Activated T-cell treated with anti-CD3 and anti-CD28 coated beads, Interleukin-2, amount 50 U/mL, for 1 hour (primary cell): Measurements from ENCODE around the gene RUSC1.

Source experiments
- DNase-seq: peaks from one replicate; pipeline ENCODE4 v3.0.0-alpha.2; 2020

RUSC1 gene

DNA sequence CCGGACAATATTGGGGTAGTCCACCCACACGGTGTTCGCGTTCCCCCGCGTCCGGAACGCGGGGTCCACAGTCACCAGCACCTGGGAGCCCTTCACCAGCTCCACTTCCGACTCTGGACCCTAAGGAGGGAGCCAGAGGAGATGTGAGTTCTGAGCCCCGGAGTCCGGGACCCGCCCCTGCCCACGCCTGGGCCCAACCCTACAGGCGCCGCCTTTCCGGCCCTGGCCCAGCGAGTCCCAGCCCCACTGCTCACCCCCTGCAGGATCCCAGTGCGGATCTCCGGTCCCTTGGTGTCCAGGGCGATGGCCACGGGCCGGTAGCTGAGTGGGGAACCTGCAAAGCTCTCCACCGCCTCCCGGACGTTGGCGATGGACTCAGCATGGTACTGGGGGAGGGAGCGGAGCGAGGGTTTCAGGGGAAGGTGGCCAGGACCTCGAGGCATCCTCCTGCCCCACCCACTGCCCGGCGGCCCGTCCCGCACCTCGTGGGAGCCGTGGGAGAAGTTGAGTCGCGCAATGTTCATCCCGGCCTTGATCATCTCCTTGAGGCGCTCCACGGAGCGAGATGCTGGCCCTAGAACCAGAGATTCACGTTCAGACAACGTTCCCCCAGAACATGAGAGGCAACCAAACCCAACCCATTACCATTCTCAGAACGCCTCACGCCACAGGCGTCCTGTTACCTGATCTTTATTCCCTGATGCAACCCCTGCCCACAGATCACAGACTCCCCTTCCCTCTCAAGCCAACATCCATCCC, 25.3 kb upstream of the RUSC1 start:
- DNase-seq = no peak

DNA sequence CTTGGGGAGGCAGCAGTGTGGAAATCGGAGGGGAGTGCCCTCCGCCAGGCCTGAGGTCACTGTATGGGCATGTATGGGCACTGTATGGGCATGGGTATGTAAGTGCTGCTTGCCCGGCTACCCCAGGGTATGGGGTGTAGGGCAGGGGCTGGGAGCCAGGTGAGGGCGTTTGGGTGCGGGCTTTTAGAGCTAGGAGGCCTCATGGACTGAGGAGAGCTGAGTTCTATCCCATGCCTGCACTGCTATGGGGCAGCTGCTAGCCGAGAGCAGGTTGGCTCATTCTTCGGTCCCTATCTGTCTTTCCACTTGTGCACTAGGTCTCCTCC, 24.8 kb upstream of the RUSC1 start:
- DNase-seq = no peak

- no peak for DNase-seq
These were observed 24.0 kb upstream of the RUSC1 start for GRCh38 chr1:155296661-155297060.

DNA sequence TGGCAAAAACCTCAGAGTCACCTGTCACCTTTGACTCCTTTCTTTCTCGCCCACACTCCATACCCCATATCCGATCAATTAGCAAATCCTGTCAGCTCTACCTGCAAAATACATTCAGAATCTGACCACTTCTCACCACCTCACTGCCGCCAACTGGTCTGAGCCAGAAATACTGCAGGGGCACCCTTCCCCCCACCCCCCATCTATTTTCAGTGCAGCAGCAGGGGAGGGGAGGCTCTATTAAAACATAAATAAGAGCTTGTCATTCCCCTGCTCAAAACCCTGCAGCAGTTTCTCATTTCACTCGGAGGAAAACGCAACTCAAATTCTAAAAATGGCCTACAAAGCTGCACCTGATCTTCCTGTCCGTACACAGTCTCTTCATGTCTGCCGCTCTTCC, 23.3 kb upstream of the RUSC1 start:
- no peak for DNase-seq

- DNase-seq = no peak
These were observed 20.7 kb upstream of the RUSC1 start for GRCh38 chr1:155300024-155300423.

DNA sequence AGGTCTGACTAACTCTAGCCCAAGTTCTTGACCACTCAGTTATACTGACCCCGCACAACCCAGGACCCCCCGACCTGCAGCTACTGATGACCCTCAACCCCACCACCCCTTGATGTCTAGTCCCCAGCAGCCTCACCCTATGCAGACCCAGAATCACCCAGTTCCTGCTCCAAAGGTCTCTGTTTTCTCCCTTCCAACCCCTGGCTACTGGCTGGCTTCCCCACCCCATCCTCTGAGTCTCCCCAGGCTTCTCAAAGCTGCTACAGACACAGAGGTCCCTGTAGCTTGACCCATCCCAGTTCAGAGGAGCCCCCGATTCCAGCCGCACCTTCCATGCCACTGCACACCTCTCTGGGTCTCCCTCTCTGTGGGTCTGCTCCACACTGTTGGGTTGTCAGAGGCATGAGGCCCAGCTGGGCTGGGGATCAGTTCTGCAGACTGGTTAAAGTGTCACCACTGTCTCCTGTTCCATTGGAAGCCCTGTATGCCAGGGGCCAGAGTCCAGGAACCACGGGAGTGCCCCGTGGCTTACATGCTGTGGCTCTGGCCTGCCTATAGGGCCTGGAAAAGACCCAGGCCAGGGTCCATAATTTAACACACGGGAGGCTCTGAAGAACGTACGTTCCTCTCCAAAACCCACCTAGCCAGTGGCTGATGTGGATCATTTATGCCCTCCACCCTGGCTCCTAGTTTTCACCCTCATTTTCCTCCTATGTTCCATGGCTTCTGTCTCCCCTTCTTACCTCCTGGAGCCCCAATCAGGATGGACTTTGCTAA, 20.0 kb upstream of the RUSC1 start:
- no peak for DNase-seq

DNA sequence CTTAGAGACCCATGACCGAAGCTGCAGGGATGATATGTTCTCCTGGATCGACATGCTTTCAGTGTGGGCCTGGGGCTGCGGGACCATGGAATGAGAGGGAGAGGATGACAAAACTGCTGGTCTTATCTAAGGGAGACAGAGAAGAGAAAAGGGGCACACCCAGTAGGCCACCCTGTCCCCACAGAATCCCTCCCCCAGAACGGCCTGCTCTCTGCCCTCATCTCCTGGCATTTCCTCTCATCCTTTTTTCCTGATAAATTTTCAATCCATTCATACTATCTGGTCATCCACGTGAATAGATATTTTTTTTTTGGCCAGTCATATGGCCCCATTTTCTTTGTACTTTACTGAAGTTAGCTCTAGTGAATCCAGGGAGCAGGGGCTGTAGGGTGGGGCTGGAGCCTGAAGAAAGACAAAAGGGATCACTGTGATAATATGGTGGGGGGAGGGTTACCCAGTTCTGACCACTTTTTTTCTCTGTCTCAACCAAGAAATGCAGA, 19.3 kb upstream of the RUSC1 start, which contains the start of gene PKLR:
PKLR (minus strand) TSS at position 97 of the 500 bp plus-strand sequence; CDS start at position 54, 43 bp downstream.
- no peak for DNase-seq

- no peak for DNase-seq
These were observed 16.1 kb upstream of the RUSC1 start for GRCh38 chr1:155304558-155305063.

- DNase-seq = no peak
These were observed 14.8 kb upstream of the RUSC1 start for GRCh38 chr1:155305881-155306391.

DNA sequence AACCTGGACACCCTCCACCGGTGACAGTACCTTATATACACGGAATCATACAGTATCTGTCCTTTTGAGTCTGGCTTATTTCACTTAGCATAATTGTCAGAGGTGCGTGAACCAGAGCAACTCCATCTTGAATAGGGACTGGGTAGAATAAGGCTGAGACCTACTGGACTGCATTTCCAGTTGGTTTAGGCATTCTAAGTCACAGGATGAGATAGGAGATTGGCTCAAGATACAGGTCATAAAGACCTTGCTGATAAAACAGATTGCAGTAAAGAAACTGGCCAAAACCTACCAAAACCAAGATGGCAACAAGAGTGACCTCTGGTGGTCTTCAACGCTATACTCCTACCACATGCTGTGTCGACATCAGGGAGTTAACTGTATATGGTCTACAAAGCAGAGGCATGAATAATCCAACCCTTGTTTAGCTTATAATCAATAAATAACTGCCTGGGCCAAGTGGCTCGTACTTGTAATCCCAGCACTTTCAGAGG, 13.4 kb upstream of the RUSC1 start:
- DNase-seq = no peak

DNA sequence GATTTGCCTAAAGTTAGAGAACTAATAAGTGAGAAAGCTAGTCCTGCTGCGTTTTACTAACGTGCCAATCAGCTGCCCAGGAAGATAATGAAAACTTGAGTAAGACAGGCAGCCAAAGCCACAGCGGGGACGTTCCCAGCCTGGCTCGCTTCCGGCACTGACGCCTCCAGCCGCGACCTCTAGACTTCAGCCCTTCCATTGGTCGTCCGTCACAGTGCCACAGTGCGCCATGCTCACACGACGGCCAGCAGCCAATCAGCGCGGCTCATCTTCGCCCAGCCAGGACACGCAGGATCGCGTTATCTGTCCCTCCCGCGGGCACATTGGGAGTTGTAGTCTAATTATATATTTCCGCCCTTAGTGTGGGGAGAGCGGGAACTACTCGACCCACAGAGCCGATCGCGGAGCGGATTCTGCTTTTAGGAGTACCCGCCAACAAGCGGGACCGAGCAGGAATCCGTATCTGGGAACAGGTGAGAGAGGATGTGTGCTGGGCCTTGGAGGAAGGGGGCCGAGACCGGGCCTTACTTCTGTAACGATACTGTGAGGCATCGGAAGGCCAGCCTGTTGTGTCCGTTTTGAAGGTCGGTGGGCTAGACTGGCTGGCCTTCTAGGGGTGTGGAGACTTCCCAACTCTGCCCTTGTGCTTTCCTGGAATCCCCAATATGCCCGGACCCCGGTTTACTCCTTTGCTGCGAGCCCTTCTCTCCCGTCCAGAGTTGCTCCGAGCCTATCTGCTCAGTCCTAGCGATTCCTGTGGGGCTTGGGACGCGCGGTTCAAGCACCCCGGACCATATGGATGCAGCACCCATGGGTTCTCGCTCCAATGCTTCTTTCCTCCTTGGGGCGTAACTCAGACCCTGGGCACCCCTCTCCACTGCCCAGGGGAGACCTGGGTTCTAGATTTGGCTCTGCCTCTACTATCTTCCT, 11.9 kb upstream of the RUSC1 start, which contains the start of gene FDPS:
FDPS (plus strand) TSS at position 374 of the 930 bp plus-strand sequence. CDS start 924 bp downstream, outside the sequence.
- peak; percentile 92 for DNase-seq

DNA sequence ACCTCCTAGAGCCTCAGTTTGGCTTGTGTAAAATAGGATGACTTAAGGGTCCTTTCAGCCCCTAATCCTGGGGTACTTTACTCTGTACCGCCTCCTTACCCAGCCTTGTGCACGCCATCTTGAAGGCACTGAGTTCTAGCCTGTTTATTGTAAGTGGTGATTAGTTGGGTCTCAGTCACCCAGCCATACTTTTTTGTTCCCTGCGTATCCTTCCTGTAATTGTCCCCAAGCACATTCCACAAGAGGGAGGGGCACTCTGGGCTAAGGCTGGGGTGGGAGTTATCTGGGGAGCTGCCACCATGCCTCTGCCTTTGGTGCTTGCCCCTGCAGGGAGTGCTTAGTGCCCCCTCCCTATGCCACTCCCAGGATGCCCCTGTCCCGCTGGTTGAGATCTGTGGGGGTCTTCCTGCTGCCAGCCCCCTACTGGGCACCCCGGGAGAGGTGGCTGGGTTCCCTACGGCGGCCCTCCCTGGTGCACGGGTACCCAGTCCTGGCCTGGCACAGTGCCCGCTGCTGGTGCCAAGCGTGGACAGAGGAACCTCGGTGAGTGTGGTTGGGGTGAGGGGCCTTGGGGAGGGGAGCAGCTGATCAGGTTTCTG, 11.2 kb upstream of the RUSC1 start:
- DNase-seq = no peak

GRCh38 chr1:155313261-155313660, 7.4 kb upstream of the RUSC1 start:
- no peak for DNase-seq

DNA sequence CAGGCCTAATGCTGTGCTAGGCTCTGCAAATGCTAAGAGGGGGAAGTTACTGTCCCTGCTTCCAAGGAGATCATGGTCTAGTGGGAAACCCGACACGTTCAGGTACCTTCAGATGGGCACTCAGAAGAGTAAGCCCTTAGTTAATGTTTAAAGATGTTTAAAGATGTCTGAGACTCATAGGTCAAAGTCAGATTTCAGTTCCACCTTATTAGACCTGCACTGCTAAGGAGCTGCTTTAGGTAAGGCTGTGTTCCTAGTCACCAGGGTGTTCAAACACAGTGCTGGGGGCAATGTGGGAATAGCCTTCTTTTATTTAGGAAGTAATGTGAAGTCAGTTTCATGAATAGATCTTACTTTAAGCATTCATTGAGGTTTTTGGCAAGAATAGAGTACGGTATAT, 3.8 kb upstream of the RUSC1 start:
- no peak for DNase-seq

DNA sequence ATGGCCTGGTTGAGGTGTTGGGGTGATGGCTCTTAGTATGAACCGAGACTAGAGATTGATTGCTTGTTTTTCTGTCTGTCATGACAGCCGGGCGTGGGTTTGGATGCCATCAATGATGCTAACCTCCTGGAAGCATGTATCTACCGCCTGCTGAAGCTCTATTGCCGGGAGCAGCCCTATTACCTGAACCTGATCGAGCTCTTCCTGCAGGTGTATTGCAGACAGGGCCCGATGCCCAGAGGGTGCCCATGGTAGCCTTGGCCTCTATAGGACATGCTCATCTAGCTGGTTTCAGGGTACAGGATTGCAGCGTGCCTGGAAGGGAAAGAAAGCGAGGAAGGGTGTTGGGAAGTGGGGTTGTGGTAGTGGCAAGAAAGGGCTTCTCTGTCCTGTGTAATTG, 2.6 kb upstream of the RUSC1 start:
- no peak for DNase-seq

DNA sequence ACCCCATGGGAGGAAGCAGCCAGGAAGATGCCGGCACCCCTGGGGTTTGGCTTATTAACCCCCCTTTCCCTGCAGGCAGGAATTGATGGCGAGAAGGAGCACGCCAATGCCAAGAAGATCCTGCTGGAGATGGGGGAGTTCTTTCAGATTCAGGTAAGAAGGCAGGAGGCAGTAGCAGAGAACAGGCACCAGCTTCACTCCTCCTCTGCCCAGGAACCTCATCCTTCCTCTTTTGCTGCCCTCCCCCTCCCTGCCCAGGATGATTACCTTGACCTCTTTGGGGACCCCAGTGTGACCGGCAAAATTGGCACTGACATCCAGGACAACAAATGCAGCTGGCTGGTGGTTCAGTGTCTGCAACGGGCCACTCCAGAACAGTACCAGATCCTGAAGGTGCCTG, 1.2 kb upstream of the RUSC1 start:
- no peak for DNase-seq

GRCh38 chr1:155320252-155320651, 442 bp upstream of the RUSC1 start:
- DNase-seq = no peak

GRCh38 chr1:155321639-155322503, 1.2 kb downstream of the RUSC1 start:
- DNase-seq = no peak

DNA sequence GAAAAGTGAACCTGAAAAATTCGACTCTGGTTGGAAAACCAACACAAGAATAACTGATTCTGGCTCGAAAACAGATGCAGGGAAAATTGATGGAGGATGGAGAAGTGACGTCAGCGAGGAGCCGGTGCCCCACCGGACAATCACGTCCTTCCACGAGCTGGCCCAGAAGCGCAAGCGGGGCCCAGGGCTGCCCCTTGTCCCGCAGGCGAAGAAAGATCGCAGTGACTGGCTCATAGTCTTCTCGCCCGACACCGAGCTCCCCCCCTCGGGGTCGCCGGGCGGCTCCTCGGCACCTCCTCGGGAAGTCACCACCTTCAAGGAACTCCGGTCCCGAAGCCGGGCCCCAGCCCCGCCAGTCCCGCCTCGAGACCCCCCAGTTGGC, 1.9 kb downstream of the RUSC1 start:
- DNase-seq = no peak

- peak; percentile 91 for DNase-seq
These were observed 2.4 kb downstream of the RUSC1 start for GRCh38 chr1:155322953-155323728.
